Skin of body (tissue), 2 donors: ENCODE results near the gene PRDM1. TPM values are rescaled to one million over a fixed set of nuclear protein-coding genes. Genes with fewer than 3 reads are reported as not detected.

Source experiments
- DNase-seq: peaks from one replicate; lab custom pipeline; 2025; lab: John Stamatoyannopoulos, UW
- total RNA-seq: library from RNA; depleted of rRNA; stranded (reverse); fragments of >200 nt; gene quantifications from one replicate; pipeline ENCODE4 v1.2.3, GENCODE V29; 2014

The PRDM1 gene
- total RNA-seq, 1 donor from 2014 or later: 15.1 TPM

DNA sequence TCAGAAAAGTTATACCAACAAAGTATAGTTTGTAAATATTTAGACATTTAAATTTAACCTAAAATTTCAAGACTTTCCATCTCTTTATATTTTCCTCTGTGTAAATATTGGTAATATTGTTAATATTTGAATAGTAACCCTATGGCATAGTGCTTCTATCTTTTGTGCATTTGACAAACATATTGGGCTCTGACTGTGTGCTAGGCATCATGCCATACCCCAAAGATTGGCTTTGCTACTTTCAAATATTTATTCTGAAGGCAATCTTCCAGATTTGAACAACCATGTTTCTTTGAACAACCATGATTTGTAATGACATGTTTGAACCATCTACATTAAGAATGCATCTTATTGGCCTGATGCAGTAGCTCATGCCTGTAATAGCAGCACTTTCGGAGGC lies 15.5 kb upstream of the PRDM1 start:
- no peak for DNase-seq

DNA sequence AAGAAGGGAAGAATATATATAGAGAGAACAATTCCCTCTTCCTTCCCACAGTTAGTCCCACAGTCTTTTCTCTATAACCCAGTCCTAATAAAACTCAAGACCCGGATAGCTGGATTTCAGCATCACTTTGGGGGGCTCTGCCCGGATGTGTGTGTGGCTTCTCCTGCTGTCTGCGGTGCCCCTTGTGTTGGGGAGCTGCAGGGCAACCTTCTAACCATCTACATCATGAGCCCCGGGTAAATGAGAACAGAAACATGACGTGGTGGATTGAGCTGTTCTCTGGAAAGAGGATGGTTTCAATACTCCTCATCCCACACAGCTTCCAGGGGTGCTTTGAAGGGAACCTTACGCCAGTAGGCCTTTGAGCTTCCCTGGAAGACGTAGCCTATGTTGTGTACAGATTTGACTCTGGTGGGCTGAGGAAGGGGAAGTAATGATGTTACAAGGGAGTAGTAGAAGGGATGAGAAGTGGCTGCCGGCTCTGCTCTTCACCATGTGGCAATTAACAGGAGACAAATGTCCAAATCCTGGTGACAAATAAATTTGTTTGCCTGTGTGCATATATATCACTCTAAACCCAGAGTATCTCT lies 13.5 kb upstream of the PRDM1 start:
- DNase-seq: no peak

DNA sequence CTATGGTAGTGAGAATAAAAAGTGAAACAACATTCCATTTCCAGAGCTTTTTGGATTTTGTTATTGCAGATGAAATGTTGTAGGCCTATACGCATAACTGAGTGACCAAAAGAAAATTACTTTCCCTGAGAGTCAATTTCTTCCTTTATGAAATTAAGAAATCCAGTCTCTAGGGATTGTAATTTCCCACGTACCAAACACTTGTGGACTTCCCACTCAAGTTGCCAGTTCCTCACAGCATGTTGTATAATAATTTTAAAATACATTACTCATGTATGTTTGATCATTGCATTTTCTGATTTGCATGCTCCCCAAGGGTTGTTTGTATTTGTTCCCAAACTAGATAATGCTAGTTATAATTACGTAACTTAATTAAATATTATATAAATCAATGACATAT lies 12.0 kb upstream of the PRDM1 start:
- no peak for DNase-seq

DNA sequence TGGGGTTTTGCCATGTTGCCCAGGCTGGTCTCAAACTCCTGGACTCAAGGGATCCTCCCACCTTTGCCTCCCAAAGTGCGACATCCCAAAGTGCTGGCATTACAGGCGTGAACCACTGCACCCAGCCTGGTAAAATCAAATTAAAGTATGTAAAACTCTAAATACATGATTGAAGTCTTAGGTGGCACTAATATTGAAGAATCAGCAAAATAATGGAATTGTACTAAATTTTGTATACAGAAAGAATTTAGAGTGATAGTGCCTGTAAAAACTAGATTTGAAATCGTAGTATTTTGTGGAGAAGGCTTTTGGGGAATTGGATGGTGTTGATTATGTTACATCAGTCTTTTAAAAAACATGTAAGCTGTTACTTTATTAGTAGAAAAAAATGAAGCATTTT lies 10.0 kb upstream of the PRDM1 start:
- DNase-seq: no peak

DNA sequence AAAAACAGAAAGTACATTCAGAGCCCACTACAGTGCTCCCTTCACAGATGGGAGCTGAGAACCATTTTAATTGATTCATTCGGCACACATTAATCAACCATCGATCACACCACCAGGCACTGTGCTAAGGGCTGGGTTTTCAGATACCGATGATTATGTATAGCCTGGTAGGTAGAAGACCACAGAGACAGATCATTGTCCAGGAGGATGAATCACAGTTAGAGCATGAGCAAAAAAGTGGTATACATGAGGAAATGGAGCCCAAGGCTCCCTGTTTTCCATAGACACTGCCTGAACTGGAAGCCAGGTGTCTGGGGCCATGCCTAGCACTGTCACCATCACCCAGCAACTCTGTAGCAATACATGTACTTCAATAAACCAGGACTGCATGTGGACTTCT lies 9.0 kb upstream of the PRDM1 start:
- no peak for DNase-seq

DNA sequence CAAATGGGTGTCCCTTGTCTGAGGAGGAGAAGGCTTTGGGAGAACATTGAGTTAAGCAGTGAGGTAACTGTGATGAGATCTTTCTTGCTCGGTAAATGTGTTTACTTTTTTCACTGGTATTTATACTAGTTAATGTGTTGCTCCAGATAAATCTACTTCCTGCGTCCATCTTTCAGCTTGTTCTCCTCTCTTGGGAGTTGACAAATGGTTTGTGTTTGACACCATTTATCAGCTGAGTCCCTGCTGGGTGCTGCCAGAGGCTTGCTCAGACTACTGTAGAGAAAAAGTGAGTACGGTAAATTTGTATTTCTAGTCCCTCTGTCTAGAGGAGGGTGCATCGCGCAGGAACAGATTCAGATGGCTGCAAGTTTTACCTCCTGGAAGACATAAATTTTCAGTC lies 8.3 kb upstream of the PRDM1 start:
- DNase-seq: no peak

DNA sequence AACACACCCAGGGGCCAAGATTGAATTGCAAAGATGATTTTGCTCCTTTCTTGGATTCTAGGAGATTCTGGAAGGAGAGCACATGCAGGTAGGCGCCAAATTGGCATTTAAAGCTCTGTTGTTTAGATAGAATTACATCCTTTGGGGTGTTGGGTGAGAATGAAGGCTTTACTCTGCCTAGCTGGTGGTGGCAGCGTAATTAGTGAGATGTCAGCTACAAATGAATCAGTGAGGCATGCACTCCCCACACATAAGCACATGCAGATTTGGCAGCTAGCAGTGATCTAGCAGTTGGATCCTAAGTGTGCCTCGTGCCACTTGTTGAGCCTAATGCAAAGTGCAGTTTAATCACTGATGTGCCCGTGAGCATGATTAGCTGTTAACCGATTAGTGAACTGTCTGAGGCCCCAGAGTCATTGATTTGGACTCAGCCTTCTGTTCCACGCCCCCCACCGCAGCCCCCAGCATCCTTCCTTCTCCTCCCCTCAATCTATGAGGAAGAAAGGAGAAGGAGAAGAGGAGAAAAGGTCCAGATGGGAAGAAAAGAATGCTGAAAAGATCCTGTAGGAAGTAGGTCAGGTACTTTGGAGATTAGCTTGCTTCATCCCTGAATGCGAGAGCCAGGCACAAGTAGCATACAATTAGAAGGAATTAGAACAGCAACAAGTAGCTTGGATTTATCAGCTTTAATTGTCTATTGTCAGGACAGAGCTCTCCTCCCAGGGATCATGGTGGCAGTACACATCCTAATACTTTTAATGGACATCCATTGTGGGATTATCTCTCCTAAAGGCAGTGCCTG lies 6.0 kb upstream of the PRDM1 start:
- no peak for DNase-seq

DNA sequence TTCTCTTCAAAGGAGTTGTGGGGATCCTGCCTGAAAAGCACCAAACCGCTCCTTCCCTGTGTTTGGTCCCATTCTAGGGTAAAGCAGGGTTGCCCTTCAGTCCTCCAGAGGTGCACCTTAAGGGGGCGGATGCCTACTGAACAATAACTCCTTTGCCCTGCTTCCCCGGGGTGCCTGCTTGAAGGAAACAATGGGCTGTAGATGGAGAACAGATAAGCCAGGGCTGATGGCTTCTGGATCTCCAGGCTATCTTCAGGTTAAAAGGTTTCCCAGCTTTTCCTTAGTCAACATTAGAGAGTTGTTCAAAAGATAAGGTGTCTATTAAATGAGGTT lies 5.4 kb upstream of the PRDM1 start:
- DNase-seq: no peak

DNA sequence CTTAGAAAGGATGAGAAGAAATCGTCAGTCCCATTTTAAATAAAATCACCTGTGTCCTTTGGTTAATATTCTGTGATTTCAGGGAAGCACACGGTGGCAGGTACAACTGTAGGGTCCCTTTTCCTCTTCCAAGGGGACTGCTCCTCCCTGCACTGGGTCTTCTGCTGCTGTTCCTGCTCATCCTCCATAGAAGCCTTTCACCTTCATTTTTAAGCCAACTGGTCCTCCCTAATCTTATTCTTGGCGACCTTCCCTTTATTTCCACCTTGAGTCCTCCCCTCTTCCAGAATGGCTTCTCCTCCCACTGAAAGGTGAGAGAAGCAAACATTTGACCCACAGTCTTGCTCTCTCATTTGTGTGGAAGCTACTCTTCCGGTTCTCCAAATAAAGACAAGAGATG lies 4.4 kb upstream of the PRDM1 start:
- DNase-seq: no peak

DNA sequence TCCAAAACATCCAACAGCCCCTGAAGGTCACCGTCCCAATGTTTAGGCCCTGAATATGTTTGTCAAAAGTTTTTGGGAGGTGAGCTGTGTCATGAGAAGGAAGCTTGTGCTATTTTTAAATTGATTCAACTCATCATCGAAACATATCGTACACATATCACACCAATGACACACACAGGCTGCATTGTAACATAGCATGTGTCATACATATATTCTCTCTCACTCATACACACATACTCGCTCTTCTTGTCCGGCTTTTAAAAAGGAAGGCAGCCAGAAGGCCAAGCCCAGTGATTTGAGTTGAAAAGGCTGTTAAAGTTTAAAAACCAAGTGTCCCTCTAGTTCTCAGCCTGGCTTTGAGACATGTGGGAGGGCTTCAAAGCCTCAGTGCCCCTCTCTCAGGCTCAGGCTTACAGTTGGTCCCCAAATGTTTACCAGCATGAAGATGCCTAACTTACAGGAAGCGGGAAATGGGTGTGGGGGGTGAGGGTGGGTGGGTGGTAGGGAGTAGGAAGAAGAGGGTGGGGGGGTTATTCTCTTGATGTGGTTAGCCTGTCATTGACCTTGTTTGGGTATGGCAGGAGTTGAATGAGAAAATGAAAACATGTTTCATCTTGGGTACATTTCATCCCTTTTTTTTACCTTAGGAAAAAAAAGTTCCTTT lies 3.3 kb upstream of the PRDM1 start:
- DNase-seq: peak; percentile 27

DNA sequence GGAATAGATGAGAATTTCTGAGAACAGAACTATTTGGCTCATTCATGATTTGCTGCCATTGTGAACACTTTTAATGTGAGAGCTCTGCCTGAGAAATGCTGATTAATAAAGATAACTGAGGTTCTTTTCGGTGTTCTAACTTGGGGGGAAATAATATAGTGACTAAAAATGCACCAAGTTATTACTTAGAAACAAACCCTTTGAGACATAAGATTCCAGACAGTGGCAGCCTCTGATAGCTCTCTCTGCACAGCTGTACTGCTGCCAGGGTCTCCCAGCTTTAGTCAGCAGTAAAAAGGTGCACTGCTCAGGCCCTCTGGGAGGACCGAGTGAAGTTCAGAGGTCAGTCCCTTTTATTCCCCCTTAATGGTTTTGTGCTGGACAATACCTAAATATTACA lies 2.5 kb upstream of the PRDM1 start:
- DNase-seq: no peak

DNA sequence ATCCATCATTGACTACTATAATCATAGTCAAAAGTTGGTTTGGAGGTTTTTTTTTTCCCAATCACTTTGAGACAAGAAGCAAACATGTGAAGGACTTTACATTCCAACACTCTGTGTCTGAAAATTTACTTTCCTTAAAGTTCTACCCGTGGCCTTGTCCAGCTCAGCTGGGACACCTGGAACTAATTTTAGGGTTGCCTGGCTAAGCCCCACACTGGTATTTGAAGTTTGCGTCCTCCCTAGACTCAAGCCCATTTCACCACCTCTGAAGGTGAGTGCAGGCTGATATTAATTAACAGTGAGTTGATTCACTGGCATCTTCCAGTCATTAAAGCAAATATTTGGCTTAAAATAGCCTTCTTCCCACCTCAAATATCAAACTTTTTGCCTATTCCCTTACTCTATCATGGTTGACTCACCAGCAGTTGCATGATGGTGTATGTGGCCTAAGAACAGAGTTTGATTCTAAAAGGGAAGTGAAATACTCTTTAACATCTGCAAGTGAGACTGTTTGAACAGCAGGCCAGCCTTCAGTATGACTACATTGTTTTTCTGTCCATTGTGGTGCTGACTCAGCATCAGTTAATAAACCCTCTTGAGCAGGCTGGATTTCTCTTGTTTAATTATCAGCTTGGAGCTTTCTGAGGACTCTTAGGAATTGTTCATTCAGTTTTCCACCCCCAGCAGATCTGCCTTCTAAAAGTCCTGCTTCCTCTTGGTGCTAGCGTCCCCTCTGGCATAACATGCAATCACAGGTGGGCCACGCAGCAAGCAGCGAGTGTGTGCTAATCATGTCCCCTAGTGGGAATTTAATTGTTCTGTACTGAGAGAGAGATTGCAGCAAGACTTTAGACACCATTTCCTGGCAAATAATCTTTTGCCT lies 1.8 kb upstream of the PRDM1 start:
- peak; percentile 34 for DNase-seq

DNA sequence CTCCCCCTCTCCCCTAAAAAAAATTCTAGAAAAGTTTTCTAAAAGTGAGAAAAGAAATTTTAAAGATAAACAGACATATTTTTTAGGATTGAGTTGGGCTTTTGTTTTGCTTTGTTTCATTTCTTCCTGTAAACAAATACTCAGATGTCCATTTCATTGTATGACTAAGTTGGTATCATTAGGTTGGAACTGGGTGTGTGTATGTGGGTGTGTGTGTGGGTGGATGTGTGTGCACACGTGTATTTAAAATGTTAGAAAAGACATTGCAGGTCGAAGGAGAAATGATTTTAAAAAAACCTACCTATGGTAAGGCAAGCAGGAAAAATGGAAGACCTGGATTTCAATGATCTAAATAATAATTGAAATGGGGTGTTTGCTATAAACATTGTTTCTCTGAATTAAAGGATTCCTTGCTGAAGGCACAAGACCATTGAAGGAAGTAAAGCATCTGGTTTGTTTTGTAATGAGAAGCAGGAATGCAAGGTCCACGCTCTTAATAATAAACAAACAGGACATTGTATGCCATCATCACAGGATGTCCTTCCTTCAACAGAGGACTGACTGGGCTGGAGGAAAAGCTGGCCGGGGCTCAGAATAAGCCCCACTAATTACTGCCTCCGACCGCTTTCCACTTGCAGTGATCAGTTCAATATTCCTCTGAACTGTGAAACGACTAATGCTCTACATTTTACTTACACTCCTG lies 996 bp upstream of the PRDM1 start:
- DNase-seq: no peak

DNA sequence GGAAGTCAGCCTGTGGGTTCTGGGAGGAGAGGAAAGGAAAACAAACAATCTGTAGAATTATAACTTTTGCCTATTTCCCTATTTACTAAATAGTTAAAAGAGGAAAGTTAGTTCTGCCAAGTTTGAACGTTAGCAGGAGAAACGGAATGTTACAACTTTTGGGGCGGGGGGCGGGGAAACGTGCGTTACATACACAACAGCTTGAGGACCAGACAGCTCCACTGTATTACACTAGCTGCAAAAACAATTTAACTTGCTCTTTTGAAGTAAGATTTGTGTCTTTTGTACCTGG lies 498 bp upstream of the PRDM1 start:
- no peak for DNase-seq

DNA sequence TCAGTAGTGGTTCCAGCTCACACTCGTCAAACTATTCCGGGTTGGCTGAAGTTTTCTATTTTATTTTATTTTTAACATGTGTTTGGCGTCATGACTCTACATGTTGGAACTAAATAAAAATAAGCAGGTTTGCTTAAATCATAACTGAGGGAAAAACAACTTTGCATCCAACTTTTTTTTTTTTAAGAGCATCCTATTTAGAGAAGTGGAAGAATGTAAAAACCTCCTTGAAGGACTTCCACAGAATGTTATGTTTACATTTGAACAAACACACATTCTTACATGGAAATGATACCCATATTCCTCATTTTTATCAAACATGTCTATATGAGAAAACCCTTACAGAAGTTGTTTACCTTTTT lies 659 bp downstream of the PRDM1 start:
- no peak for DNase-seq

DNA sequence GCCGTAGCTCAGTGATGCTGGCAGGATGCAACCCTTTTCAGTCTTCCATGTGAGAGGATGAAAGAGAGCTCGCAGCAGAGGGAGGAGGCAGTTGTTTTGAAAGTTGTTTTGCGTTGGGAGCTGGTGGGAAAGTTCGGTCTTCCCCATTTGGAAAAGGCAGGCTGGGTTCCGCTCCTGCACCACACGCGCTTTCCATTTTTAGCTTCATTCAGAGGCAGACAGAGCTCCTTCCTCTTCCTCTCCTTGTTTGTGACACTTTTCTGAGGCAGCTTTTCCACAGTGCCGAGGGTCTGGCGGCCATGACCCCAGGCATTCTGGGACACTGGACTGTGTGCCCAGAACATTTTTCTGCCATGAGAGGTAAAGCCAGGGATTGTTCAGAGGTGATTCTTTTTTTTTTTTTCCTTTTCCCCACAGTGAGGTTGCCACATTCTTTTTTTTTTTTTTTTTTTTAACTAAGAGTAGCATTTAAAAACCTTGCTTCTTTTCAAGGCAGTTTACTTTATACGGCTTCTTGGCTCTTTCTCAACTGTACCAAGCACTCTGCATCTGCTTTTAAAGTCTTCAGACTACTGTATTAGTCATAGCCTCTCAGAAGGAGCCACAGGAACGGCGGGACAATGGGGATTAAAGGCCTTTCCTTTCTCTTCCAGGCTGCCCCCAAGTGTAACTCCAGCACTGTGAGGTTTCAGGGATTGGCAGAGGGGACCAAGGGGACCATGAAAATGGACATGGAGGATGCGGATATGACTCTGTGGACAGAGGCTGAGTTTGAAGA lies 1.6 kb downstream of the PRDM1 start:
- DNase-seq: no peak

DNA sequence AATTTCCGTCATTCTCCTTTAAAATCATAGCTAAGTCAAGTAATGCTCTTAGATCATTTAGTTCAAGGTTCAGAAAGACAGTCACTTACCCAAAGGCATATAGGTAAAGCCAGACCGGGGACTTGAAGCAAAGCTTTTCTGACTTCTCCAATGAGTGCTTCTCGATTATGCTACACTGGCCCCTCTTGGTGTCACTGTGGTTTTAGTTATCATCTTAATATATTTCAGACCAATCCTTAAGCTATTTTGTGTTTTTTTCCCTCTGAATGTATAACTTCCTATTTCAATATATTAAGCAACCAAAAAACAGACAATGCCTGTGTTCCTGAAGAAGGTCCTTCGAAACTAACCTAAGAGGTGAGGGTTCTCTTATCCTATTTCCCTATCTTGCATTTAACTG lies 3.9 kb downstream of the PRDM1 start:
- DNase-seq: no peak

DNA sequence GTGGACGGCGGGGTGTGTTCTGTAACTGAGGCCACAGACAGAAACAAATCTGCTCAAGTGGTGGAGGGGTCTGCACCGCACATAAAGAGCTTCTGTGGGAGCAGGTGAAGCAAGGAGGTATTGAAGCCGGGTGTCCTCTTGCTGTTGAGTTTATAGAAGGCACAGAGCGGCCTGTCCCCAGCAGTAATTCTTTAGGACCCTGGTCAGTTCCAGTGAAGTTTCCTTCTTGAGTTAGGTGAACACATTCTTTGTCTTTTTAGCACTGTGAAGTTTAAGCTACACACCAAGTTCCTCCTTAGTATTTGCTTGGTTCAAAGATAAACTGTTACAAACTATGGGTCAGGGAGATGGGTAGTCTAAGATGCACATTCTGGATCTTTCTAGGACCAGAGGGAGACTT lies 6.1 kb downstream of the PRDM1 start:
- no peak for DNase-seq

DNA sequence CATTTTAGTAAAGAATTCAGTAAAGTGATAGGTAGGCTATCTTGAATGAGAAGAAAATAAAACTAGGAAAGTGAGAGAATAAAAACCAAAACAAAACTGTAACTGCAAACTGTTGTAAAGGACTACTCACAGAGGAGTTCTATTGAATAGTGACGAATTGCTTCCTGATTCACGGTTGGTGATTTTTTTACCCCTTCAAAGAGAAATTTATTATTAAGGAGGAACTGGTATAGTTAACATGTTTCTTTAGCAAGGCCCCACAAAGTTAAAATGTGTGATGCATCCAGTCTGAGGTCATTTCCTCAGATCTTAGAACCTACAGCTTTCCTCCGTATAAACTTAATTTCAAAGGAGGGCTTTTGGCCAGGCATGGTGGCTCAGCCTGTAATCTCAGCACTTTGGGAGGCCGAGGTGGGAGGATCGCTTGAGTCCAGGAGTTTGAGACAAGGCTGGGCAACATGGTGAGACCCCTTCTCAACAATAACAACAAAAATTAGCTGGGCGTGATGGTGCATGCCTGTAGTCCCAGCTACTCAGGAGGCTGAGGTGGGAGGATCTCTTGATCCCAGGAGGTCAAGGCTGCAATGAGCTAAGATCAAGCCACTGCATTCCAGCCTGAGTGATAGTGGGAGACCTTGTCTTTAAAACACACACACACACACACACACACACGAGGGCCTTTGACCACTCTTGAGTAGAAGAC lies 8.3 kb downstream of the PRDM1 start:
- no peak for DNase-seq

DNA sequence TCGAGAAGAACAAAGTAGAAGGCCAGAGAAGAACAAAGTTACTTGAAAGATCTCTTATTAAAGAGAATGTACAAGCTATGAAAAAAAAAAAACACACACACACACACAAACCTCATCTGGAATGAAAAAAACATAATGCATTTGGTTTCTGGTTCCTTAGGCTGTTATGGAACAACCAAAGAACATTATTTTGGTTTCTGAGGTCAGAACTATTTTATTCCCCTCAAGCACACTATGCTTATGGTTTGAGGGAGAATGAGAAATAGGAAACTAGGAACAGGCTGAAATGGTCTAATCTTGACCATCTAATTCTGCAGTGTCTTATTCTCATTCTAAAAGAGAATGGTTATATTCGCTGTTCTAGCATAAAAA lies 8.8 kb downstream of the PRDM1 start:
- no peak for DNase-seq
